HCT116 (cell line): ENCODE results near the gene ZNF324B. TPM values are rescaled to one million over a fixed set of nuclear protein-coding genes. Genes with fewer than 3 reads are reported as not detected.

Experiments
- ATAC-seq: fragments of 200-7000 bp; cut with Tn5 transposase; 2 replicates; pipeline ENCODE4 v1.9.1; 2020; ENCODE audit warnings: mild to moderate bottlenecking, moderate library complexity
- BruUV-seq: library from RNA; stranded (reverse); fragments of 400-500 nt; replicated peaks from 2 replicates; lab custom pipeline; 2021; lab: Mats Ljungman, UMichigan
- CTCF ChIA-PET: fragments of 300-600 bp; sonication (Branson Sonifier 250); formaldehyde crosslinking; loops from one replicate; lab custom pipeline; 2021; ENCODE audit warnings: antibody characterized with exemption; lab: Charles Lee
- POLR2A ChIA-PET: fragments of 300-600, 350-600 bp; sonication (Branson Sonifier 250); formaldehyde crosslinking; loops from one replicate; lab custom pipeline; 2021; ENCODE audit warnings: antibody characterized with exemption; lab: Charles Lee
- RAD21 ChIA-PET, 2 experiments: fragments of 300-600 bp; sonication (Branson Sonifier 250); formaldehyde crosslinking; loops; one replicate each; lab custom pipeline; 2023; ENCODE audit warnings: low total read pairs in 2 of 2; ENCODE audit not compliant: uncharacterized antibody in 2 of 2, unreplicated experiment in 2 of 2, low non-redundant PET in 1 of 2; lab: Charles Lee
- DNase-seq: peaks from one replicate; pipeline ENCODE4 v3.0.0-alpha.2; 2010; ENCODE audit warnings: low read depth, low spot score
- H2AFZ ChIP-seq: fragments of 200-600 bp; shearing (Covaris generic), sonication (generic); 2 replicates; pipeline ENCODE4 v1.6.1; 2017; ENCODE audit warnings: low read depth, mixed run types, mixed read lengths, antibody characterized with exemption, low read length; ENCODE audit not compliant: poor library complexity, severe bottlenecking
- H3K27ac ChIP-seq: 2 replicates; pipeline ENCODE4 v1.5.1; 2012; ENCODE audit warnings: low read depth, low read length
- H3K27me3 ChIP-seq: fragments of 200-600 bp; sonication (generic); 2 replicates; pipeline ENCODE4 v1.6.1; 2016; ENCODE audit warnings: mixed run types, low read length, mixed read lengths; ENCODE audit not compliant: insufficient read depth
- H3K36me3 ChIP-seq, 2 experiments: fragments of 200-500 bp in 1 of 2; fragments of 200-600 bp in 1 of 2; sonication (Bioruptor generic) in 1 of 2; sonication (generic) in 1 of 2; 2 replicates each; pipeline versions ENCODE4 v1.5.1 to v1.6.1; 2014 to 2016; ENCODE audit warnings: low read length in 2 of 2, inconsistent platforms in 1 of 2, mixed read lengths in 1 of 2, mixed run types in 1 of 2; ENCODE audit not compliant: insufficient read depth in 2 of 2, control insufficient read depth in 1 of 2
- H3K4me1 ChIP-seq, 2 experiments: fragments of 200-600 bp in 1 of 2; sonication (generic) in 1 of 2; 2 replicates each; pipeline versions ENCODE4 v1.5.1 to v1.6.1; 2012 to 2017; ENCODE audit warnings: low read length in 2 of 2, inconsistent platforms in 1 of 2, mild to moderate bottlenecking in 1 of 2, mixed read lengths in 1 of 2, mixed run types in 1 of 2, moderate library complexity in 1 of 2; ENCODE audit not compliant: insufficient read depth in 2 of 2, control insufficient read depth in 1 of 2
- H3K4me2 ChIP-seq: fragments of 200-600 bp; sonication (generic); 2 replicates; pipeline ENCODE4 v1.6.1; 2017; ENCODE audit warnings: mixed run types, low read length, mixed read lengths
- H3K4me3 ChIP-seq, 2 experiments: fragments of 200-600 bp in 1 of 2; sonication (generic) in 1 of 2; replicated peaks in 1 of 2; 2 replicates each; pipeline ENCODE4 v1.5.1; 2011 to 2016; ENCODE audit warnings: low read length in 2 of 2, control low read depth in 1 of 2, low read depth in 1 of 2, mild to moderate bottlenecking in 1 of 2, mixed read lengths in 1 of 2, mixed run types in 1 of 2
- H3K79me2 ChIP-seq: fragments of 200-600 bp; sonication (generic); 2 replicates; pipeline ENCODE4 v1.6.1; 2017; ENCODE audit warnings: mild to moderate bottlenecking, mixed run types, low read length, moderate library complexity, mixed read lengths; ENCODE audit not compliant: insufficient read depth
- H3K9ac ChIP-seq: fragments of 200-600 bp; sonication (generic); 2 replicates; pipeline ENCODE4 v1.6.1; 2016; ENCODE audit warnings: low read length, mixed read lengths
- H3K9me2 ChIP-seq: fragments of 200-600 bp; sonication (generic), shearing (Covaris generic); 2 replicates; pipeline ENCODE4 v1.6.1; 2017; ENCODE audit warnings: mixed run types, mild to moderate bottlenecking, moderate library complexity; ENCODE audit not compliant: insufficient read depth
- H3K9me3 ChIP-seq, 2 experiments: fragments of 200-500 bp in 1 of 2; fragments of 200-600 bp in 1 of 2; sonication (Bioruptor generic) in 1 of 2; sonication (generic) in 1 of 2; 2 replicates each; pipeline ENCODE4 v1.6.1; 2014 to 2017; ENCODE audit warnings: low read length in 2 of 2, mixed read lengths in 2 of 2, inconsistent platforms in 1 of 2, low read depth in 1 of 2, mild to moderate bottlenecking in 1 of 2, mixed run types in 1 of 2, moderate library complexity in 1 of 2; ENCODE audit not compliant: control insufficient read depth in 1 of 2, insufficient read depth in 1 of 2
- H4K20me1 ChIP-seq: fragments of 200-600 bp; sonication (generic), shearing (Covaris generic); 2 replicates; pipeline ENCODE4 v1.6.1; 2017; ENCODE audit warnings: mixed run types, mild to moderate bottlenecking, moderate library complexity; ENCODE audit not compliant: insufficient read depth
- CBX3 ChIP-seq: IDR thresholded peaks from 2 replicates; pipeline ENCODE4 v1.6.1; 2012; ENCODE audit warnings: low read depth
- CEBPB ChIP-seq: IDR thresholded peaks from 2 replicates; pipeline ENCODE4 v1.6.1; 2012; ENCODE audit warnings: low read depth
- CTCF ChIP-seq, 3 experiments: fragments of 200-600 bp in 1 of 3; sonication (generic) in 1 of 3; IDR thresholded peaks in 2 of 3; conservative IDR thresholded peaks in 1 of 3; 2 replicates each; pipeline ENCODE4 v1.5.1; 2012 to 2017; ENCODE audit warnings: low read depth in 2 of 3, low read length in 2 of 3, antibody characterized with exemption in 1 of 3, borderline replicate concordance in 1 of 3, control low read depth in 1 of 3, mild to moderate bottlenecking in 1 of 3, mixed read lengths in 1 of 3, mixed run types in 1 of 3, moderate library complexity in 1 of 3; ENCODE audit not compliant: insufficient read depth in 1 of 3
- EGR1 ChIP-seq: IDR thresholded peaks from 2 replicates; pipeline ENCODE4 v1.6.1; 2012; ENCODE audit warnings: low read depth
- ELF1 ChIP-seq: IDR thresholded peaks from 2 replicates; pipeline ENCODE4 v1.6.1; 2012; ENCODE audit warnings: low read depth, borderline replicate concordance
- EZH2phosphoT487 ChIP-seq: fragments of 200-600 bp; IDR thresholded peaks from 2 replicates; pipeline ENCODE4 v1.6.1; 2018; ENCODE audit warnings: antibody characterized with exemption, borderline replicate concordance
- FOSL1 ChIP-seq: IDR thresholded peaks from 2 replicates; pipeline ENCODE4 v1.6.1; 2012; ENCODE audit warnings: low read depth
- JUND ChIP-seq: IDR thresholded peaks from 2 replicates; pipeline ENCODE4 v1.6.1; 2012
- POLR2A ChIP-seq: IDR thresholded peaks from 2 replicates; pipeline ENCODE4 v1.7.0; 2011; ENCODE audit warnings: borderline replicate concordance; ENCODE audit not compliant: insufficient read depth, insufficient read length; ENCODE audit errors: extremely low read depth
- POLR2AphosphoS5 ChIP-seq: IDR thresholded peaks from 2 replicates; pipeline ENCODE4 v1.6.1; 2011; ENCODE audit warnings: mild to moderate bottlenecking, low read depth, low read length, moderate library complexity
- RAD21 ChIP-seq: IDR thresholded peaks from 2 replicates; pipeline ENCODE4 v1.6.1; 2012; ENCODE audit warnings: low read depth, mild to moderate bottlenecking
- REST ChIP-seq: IDR thresholded peaks from 2 replicates; pipeline ENCODE4 v1.6.1; 2012; ENCODE audit warnings: low read depth
- SRF ChIP-seq: IDR thresholded peaks from 2 replicates; pipeline ENCODE4 v1.6.1; 2012; ENCODE audit warnings: low read depth
- TCF7L2 ChIP-seq: IDR thresholded peaks from 2 replicates; pipeline ENCODE4 v1.7.0; 2011; ENCODE audit warnings: borderline replicate concordance, inconsistent platforms; ENCODE audit not compliant: insufficient read depth, insufficient read length; ENCODE audit errors: extremely low read depth
- ZBTB33 ChIP-seq: IDR thresholded peaks from 2 replicates; pipeline ENCODE4 v1.6.1; 2011; ENCODE audit warnings: mild to moderate bottlenecking, low read length, moderate library complexity; ENCODE audit not compliant: insufficient replicate concordance; ENCODE audit errors: extremely low read depth
- ZFX ChIP-seq: fragments of 450-650 bp; IDR thresholded peaks from 2 replicates; pipeline ENCODE4 v1.6.1; 2017
- intact Hi-C: fragments of 100-400 bp; cut with micrococcal nuclease; formaldehyde crosslinking; loops from 2 replicates; pipeline ENCODE4 v1.10.0; 2022
- total RNA-seq: library from RNA; stranded (reverse); gene quantifications from one replicate; pipeline ENCODE4 v1.2.1, GENCODE V29; 2021; ENCODE audit not compliant: unreplicated experiment
- TF ChIP-seq, protein P1 (sequence below): IDR thresholded peaks from 2 replicates; pipeline ENCODE4 v1.6.1; 2012
- TF ChIP-seq, protein P2 (sequence below): IDR thresholded peaks from 2 replicates; pipeline ENCODE4 v1.6.1; 2012

ZNF324B gene
- total RNA-seq, 1 experiment from 2014 or later, result 9.4 TPM

DNA sequence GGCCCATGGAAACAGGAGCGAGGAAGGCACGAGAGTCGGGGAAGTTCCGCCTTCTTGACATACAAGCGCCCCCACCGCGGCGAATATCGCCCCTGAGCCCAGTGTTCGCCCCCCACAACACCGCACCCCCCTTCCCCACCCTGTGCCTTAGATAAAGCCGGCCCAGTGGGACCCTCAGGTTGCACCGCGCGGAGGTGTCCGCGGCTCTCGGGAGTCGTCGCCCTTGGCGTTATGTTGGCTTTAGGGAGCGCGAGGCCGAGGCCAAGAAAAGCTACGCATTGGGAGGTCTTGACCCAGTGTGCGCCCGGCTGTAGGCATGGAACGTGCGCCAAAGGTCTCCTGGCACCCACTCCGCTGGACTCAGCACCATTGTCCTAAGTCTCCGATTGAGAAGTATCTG, 10.9 kb upstream of the ZNF324B start:
- DNase-seq, result no peak
- Histone ChIP-seq H3K4me3 (no peak overlapping the region), H3K27me3 (no peaks in the 10 kb centered on the region), H3K4me1 (no peaks in the 10 kb centered on the region), H3K9me2 (no peaks in the 10 kb centered on the region), H4K20me1 (no peaks in the 10 kb centered on the region), H3K4me2 (no peak overlapping the region), H2AFZ (no peak overlapping the region), H3K27ac (no peak overlapping the region), H3K9ac (no peak overlapping the region), H3K79me2 (no peaks in the 10 kb centered on the region), H3K9me3 (peaks cover 0 to under 1% of the 10 kb centered on the region in 2 experiments; a peak in 2 of 4 replicates), H3K36me3 (no peaks in the 10 kb centered on the region)
- ATAC-seq, result no peak
- POLR2A ChIA-PET, result no interaction called here
- no TSS peak for BruUV-seq
- intact Hi-C loops, result no loop called here
- RAD21 ChIA-PET, result no interaction called here
- TF ChIP-seq, protein P1, sequence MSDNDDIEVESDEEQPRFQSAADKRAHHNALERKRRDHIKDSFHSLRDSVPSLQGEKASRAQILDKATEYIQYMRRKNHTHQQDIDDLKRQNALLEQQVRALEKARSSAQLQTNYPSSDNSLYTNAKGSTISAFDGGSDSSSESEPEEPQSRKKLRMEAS, result no peak
- TF ChIP-seq FOSL1 (no peak), ZFX (no peak), CTCF (IDR thresholded peaks at IDR 0.05 in 2 of 3, conservative IDR thresholded peaks at IDR 0.05 in 1 of 3; ENCODE audit: borderline replicate concordance in 1 of 3, insufficient read depth in 1 of 3, low read depth in 2 of 3, low read length in 2 of 3) (no peak), JUND (no peak), RAD21 (no peak), ZBTB33 (no peak), CEBPB (no peak), REST (no peak), POLR2A (no peak), CBX3 (no peak), EZH2phosphoT487 (no peak), POLR2AphosphoS5 (no peak), EGR1 (no peak), TCF7L2 (no peak), SRF (no peak), ELF1 (no peak)
- TF ChIP-seq, protein P2, sequence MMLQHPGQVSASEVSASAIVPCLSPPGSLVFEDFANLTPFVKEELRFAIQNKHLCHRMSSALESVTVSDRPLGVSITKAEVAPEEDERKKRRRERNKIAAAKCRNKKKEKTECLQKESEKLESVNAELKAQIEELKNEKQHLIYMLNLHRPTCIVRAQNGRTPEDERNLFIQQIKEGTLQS, result no peak
- CTCF ChIA-PET, result no interaction called here
